Mucosa of gallbladder (tissue), 1 donor: Measurements from ENCODE around the gene GNAL. TPM values are rescaled to one million over a fixed set of nuclear protein-coding genes. Genes with fewer than 3 reads are reported as not detected.
A peak's percentile ranks its signal among the peaks of the same experiment; 100 is the strongest.
"Not testable (repeated sequence)": the region's sequence is repeated elsewhere in the genome, so short reads cannot be mapped to it uniquely, and the experiment has no call there.

ENCODE experiments used
- DNase-seq: peaks from one replicate; pipeline ENCODE4 v3.0.0-alpha.2; 2020; ENCODE audit warnings: low spot score
- total RNA-seq: library from RNA; stranded (reverse); gene quantifications from one replicate; pipeline ENCODE4 v1.2.1, GENCODE V29; 2021
- donor health status: DM: no; HTN: no; CAD: no.

GNAL gene
- total RNA-seq, 1 donor from 2014 or later: 3.9 TPM

GRCh38 chr18:11873670-11874340, 184.7 kb downstream of the GNAL start:
- no peak for DNase-seq

GRCh38 chr18:11874676-11875075, 185.6 kb downstream of the GNAL start:
- no peak for DNase-seq

GRCh38 chr18:11877497-11878135, 188.6 kb downstream of the GNAL start:
- DNase-seq: no peak

- DNase-seq: no peak
Measured at GRCh38 chr18:11880586-11881304, 191.7 kb downstream of the GNAL start.

DNA sequence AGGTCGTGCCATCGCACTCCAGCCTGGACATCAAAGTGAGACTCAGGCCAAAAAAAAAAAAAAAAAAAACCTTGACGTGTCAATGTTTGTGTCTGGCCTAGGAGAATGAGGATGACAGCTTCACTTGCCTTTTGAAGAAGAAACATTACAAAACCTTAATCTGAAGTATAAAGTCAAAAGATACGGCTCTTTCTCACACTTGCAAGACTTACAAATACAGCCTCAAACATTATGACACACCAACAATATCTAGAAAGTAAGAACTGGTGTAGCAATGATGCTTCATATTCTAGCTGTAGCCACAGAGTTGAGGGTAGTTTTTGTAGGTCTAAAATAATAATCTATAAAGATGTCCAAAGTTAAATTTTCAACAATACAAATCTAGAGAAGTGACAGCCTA, 193.6 kb downstream of the GNAL start:
- no peak for DNase-seq

GRCh38 chr18:11883153-11883552, 194.1 kb downstream of the GNAL start:
- no peak for DNase-seq

GRCh38 chr18:11884396-11885030, 195.4 kb downstream of the GNAL start:
- no peak for DNase-seq

GRCh38 chr18:11885278-11885947, 196.3 kb downstream of the GNAL start:
- peak; percentile 56 for DNase-seq

DNA sequence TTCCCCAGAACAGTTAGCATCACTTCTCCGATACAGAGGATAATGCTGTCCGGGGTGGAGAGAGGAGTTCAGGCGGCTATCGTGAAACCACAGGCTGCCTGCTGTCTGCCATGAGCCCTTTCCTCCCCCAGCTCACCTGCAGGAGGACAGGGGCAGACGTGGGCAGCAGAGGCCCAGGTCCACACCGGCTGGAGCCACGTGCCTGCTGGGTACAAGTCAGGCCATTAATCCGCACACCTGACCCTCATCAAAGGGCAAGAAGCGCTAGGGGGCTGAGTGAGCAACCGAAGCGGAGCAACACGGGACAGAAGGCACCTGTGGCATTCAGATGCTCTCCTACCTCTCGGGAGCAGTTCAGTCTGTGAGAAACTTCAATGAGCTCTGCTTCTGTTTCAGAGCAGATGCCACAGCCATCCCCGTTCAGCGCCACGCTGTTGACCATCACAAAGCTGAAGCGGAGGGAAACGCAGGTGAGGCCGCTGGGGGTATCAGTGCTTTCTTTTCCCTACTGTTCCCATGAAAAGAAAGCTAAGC, 197.6 kb downstream of the GNAL start:
- no peak for DNase-seq

DNA sequence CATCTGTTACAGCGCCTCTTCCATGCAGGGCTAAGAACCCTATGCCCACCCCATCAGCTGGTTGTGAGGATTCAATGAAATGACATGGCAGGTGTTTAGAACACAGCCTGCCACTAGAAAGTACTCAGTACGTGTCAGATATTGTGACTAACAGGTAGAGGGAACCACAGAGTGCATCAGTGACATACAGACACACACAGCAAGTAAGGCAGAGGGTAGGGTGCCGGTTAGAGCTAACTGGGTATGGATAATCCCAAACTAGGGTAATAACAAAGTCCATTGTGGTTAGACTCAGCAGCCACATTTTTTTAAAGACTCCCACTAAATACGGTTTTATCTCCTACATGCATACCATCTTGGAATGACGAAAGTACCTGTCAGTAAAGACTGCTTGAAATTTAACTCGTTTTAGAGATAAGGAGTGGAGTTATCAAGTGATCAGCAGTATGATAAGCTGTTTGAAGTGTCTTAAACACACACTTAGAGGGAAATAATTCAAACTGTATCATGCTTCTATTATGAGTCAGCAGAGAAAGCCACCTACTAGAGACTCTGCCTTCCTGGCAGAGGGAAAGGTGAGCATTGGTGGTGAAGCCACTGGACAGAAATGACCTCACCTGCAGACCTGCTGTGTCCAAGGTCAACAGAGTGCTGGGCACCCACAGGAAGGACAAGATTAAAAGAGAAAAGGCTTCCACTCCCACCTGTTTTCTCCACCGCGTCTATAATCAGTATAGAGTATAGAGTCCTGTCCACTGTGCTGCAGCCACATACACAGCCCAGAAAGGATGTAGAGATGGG, 198.5 kb downstream of the GNAL start:
- no peak for DNase-seq

DNA sequence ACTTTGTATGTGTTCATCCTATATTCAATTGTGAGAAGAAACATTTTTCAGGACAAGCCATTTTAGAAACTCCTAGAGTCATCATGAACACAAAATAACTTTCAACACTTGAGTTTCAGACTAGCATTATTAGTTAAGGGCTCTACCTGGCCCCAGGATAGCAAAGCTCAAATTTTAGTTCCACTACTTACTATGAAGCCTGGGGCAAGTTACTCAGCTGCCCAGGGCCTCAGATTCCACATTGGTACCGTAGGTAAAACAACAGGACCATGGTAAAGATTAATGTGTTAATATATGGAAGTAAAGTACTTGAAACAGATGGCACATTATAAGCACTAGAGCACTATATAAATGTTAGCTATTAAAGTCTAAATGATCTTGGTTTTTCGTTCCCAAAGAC, 199.7 kb downstream of the GNAL start:
- DNase-seq: no peak

GRCh38 chr18:11889284-11889683, 200.2 kb downstream of the GNAL start:
- no peak for DNase-seq

DNA sequence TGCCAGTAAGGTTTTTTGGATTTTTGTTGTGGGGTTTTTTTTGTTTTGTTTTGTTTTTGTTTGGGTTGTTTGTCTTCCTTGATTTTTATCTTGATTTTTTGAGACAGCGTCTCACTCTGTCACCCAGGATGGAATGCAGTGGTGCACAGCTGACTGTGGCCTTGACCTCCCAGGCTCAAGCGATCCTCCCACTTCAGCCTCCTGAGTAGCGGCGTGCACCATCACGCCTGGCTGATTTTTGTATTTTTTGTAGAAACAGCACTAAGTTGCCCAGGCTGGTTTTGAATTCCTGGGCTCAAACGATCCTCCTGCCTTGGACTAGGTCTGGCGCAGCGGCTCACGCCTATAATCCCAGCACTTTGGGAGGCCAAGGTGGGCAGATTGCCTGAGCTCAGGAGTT, 202.7 kb downstream of the GNAL start:
- no peak for DNase-seq

DNA sequence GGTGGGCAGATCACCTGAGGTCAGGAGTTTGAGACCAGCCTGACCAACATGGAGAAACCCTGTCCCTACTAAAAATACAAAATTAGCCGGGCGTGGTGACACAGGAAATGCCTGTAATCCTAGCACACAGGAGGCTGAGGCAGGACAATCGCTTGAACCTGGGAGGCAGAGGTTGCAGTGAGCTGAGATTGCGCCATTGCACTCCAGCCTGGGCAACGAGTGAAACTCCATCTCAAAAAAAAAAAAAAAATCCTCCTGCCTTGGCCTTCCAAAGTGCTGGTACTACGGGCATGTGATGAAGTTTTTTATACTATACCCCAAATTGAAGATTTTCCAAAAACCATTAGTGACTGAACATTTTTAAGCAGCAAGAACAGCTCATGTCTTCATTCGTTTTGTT, 203.4 kb downstream of the GNAL start:
- DNase-seq: not testable (repeated sequence)

- DNase-seq: no peak
Measured at GRCh38 chr18:11897781-11898180, 208.7 kb downstream of the GNAL start.

- no peak for DNase-seq
Measured at GRCh38 chr18:11899063-11899462, 210.0 kb downstream of the GNAL start.

GRCh38 chr18:11901826-11902438, 212.9 kb downstream of the GNAL start:
- no peak for DNase-seq

- DNase-seq: no peak
Measured at GRCh38 chr18:11902522-11903292, 213.6 kb downstream of the GNAL start.

DNA sequence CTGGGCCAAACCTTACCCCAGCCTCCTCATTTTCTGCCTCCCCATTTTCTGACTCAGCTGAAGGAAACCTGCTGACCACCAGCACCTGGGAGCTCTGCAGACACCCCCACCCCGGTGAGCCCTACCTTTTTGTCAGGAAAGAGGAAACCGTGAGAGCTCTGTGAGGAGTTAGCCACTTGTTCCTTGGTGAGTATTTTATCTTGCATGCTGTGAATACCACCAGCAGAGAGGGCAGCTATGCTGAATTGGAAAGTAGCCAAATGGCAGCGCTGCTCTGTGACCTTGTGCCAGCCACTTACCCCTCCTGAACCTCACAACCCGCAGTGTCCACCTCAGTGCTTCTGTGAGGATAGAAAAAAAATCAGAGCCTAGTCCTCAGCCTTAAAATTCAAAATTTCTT, 216.5 kb downstream of the GNAL start:
- no peak for DNase-seq

DNA sequence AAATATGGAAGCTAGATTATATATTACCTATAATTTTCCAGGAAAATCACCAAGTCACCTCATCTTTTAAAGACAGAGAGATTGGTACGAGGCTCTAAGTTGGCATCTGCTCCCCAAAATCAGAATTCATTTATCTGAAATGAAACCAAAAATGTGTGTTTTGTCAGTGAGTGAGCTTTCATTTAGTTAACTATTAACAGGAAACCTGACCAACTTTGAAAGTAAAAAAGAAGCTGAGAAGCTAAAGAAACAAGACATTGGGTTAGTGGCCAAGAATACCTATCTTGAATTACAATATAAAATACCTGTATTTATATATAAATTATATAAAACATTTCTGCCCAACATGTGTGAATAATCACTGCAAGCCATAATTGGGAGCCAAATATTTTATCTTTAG, 217.1 kb downstream of the GNAL start:
- no peak for DNase-seq
